ENCODE results near the gene DMRTC2. TPM values are rescaled to one million over a fixed set of nuclear protein-coding genes. Genes with fewer than 3 reads are reported as not detected.

The DMRTC2 gene
- polyA plus RNA-seq, 1 of the 3 experiments (the other 2 are of a cell fraction): not detected

DNA sequence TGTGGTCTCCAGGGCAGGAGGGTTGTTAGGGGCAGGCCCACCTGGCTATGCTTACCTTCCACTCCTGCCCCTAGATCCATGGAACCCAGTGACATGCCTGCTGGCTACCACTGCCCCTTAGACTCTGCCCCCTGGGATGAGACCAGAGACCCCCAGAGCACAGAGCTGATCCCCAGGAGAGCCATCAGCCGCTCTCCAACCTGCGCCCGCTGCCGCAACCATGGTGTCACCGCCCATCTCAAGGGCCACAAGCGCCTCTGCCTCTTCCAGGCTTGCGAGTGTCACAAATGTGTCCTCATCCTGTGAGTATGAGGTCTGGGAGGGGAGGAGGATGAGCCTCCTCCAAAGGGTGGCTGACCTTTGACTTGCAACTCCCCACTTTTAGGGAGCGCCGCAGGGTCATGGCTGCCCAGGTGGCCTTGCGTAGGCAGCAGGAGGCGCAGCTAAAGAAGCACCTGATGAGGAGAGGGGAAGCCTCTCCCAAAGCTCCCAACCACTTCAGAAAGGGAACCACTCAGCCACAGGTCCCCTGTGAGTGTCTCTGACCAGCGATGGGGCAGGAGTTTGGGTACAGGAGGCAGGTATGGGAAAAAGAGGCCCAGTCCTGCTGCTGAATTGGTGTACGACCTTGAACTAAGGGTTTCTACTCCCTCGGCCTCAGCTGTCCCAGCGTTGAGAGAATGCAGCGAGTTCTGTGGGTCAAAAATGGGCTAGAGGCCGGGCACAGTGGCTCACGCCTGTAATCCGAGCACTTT lies 2.7 kb downstream of the DMRTC2 start:
- Histone ChIP-seq H2AFZ (ENCODE audit: low read depth) (no peak overlapping the region), H3K27ac (ENCODE audit: low read depth in 2 of 2, low read length in 1 of 2) (no peak overlapping the region), H3K36me3 (replicated peaks in 1 of 2; ENCODE audit: control insufficient read depth in 1 of 2, insufficient read depth in 2 of 2, low read length in 1 of 2) (no peaks in the 10 kb centered on the region), H3K4me3 (ENCODE audit: low read depth in 2 of 2, low read length in 1 of 2) (no peak overlapping the region), H3K27me3 (ENCODE audit: insufficient read depth) (peaks cover 39% of the 10 kb centered on the region), H3K9ac (no peak overlapping the region), H3K4me2 (no peak overlapping the region), H3K4me1 (ENCODE audit: control insufficient read depth in 1 of 2, insufficient read depth in 2 of 2, low read depth in 1 of 2, low read length in 1 of 2) (no peaks in the 10 kb centered on the region), H3K9me2 (no peaks in the 10 kb centered on the region), H3F3A (replicated peaks; ENCODE audit: insufficient read depth) (no peaks in the 10 kb centered on the region), H4K20me1 (ENCODE audit: insufficient read depth) (no peaks in the 10 kb centered on the region), H3K9me3 (no peaks in the 10 kb centered on the region), H3K79me2 (ENCODE audit: insufficient read depth) (no peaks in the 10 kb centered on the region)
- DNase-seq: no peak
- WGBS (ENCODE audit: low lambda C conversion rate): 64% methylated on average over 19 of the region's 19 CpGs
- POLR2A ChIA-PET: no interaction called here
- no peak for TF ChIP-seq EP300 (IDR thresholded peaks at IDR 0.05; ENCODE audit: borderline replicate concordance in 1 of 2, low read depth in 1 of 2, low read length in 1 of 2)
- TF ChIP-seq, protein P1, sequence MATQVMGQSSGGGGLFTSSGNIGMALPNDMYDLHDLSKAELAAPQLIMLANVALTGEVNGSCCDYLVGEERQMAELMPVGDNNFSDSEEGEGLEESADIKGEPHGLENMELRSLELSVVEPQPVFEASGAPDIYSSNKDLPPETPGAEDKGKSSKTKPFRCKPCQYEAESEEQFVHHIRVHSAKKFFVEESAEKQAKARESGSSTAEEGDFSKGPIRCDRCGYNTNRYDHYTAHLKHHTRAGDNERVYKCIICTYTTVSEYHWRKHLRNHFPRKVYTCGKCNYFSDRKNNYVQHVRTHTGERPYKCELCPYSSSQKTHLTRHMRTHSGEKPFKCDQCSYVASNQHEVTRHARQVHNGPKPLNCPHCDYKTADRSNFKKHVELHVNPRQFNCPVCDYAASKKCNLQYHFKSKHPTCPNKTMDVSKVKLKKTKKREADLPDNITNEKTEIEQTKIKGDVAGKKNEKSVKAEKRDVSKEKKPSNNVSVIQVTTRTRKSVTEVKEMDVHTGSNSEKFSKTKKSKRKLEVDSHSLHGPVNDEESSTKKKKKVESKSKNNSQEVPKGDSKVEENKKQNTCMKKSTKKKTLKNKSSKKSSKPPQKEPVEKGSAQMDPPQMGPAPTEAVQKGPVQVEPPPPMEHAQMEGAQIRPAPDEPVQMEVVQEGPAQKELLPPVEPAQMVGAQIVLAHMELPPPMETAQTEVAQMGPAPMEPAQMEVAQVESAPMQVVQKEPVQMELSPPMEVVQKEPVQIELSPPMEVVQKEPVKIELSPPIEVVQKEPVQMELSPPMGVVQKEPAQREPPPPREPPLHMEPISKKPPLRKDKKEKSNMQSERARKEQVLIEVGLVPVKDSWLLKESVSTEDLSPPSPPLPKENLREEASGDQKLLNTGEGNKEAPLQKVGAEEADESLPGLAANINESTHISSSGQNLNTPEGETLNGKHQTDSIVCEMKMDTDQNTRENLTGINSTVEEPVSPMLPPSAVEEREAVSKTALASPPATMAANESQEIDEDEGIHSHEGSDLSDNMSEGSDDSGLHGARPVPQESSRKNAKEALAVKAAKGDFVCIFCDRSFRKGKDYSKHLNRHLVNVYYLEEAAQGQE (IDR thresholded peaks at IDR 0.05; ENCODE audit: low read depth, low read length): no peak
- CTCF ChIA-PET: interaction anchor here (0.9 to 1.5 kb wide), 3 partner anchors 12 to 52 kb away, joined by 3 read pairs; no protein-coding TSS in a partner anchor

DNA sequence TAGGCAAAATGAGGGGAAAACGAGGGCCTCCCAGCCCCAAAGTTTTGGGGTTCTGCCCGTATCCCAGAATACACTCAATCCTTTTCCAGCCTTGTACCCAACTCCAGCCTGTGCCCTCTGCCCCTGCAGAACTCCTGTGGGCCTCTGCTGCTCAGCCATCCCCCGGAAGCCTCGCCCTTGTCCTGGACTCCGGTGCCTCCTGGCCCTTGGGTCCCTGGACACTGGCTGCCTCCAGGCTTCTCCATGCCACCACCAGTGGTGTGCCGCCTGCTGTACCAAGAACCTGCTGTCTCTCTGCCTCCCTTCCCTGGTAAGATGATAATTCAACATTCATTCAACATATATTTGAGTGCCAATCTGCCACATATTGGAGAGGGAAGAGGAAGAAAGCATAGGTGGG lies 3.8 kb downstream of the DMRTC2 start:
- H3K27me3 ChIP-seq (ENCODE audit: insufficient read depth): peaks cover 51% of the 10 kb centered on the region
- CTCF ChIA-PET: interaction anchor here (1.5 to 5.5 kb wide), 2 partner anchors 12 to 28 kb away, joined by 3 to 34 read pairs; no protein-coding TSS in a partner anchor
- no peaks in the 10 kb centered on the region for H3K4me1 ChIP-seq (ENCODE audit: control insufficient read depth in 1 of 2, insufficient read depth in 2 of 2, low read depth in 1 of 2, low read length in 1 of 2)
- H3K27ac ChIP-seq (ENCODE audit: low read depth in 2 of 2, low read length in 1 of 2): no peak overlapping the region
- no peaks in the 10 kb centered on the region for H3K36me3 ChIP-seq (replicated peaks in 1 of 2; ENCODE audit: control insufficient read depth in 1 of 2, insufficient read depth in 2 of 2, low read length in 1 of 2)
- no peaks in the 10 kb centered on the region for H3K79me2 ChIP-seq (ENCODE audit: insufficient read depth)
- H3K4me2 ChIP-seq: no peak overlapping the region
- H4K20me1 ChIP-seq (ENCODE audit: insufficient read depth): no peaks in the 10 kb centered on the region
- no peak overlapping the region for H3K9ac ChIP-seq
- POLR2A ChIA-PET: no interaction called here
- no peaks in the 10 kb centered on the region for H3F3A ChIP-seq (replicated peaks; ENCODE audit: insufficient read depth)
- WGBS (ENCODE audit: low lambda C conversion rate): 25% methylated on average over 6 of the region's 6 CpGs
- H3K4me3 ChIP-seq (ENCODE audit: low read depth in 2 of 2, low read length in 1 of 2): no peak overlapping the region
- H3K9me2 ChIP-seq: no peaks in the 10 kb centered on the region
- H2AFZ ChIP-seq (ENCODE audit: low read depth): no peak overlapping the region
- no peak for DNase-seq
- H3K9me3 ChIP-seq: no peaks in the 10 kb centered on the region
- TF ChIP-seq JUND (IDR thresholded peaks at IDR 0.05): no peak
- TF ChIP-seq, protein P2, sequence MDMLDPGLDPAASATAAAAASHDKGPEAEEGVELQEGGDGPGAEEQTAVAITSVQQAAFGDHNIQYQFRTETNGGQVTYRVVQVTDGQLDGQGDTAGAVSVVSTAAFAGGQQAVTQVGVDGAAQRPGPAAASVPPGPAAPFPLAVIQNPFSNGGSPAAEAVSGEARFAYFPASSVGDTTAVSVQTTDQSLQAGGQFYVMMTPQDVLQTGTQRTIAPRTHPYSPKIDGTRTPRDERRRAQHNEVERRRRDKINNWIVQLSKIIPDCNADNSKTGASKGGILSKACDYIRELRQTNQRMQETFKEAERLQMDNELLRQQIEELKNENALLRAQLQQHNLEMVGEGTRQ (IDR thresholded peaks at IDR 0.05; ENCODE audit: borderline replicate concordance, low read depth, low read length): no peak
- TF ChIP-seq RXRA (IDR thresholded peaks at IDR 0.05; ENCODE audit: borderline replicate concordance, low read depth): no peak
- no peak for TF ChIP-seq FOXJ3 (CRISPR knock-in tag; IDR thresholded peaks at IDR 0.05)
- TF ChIP-seq, protein P3, sequence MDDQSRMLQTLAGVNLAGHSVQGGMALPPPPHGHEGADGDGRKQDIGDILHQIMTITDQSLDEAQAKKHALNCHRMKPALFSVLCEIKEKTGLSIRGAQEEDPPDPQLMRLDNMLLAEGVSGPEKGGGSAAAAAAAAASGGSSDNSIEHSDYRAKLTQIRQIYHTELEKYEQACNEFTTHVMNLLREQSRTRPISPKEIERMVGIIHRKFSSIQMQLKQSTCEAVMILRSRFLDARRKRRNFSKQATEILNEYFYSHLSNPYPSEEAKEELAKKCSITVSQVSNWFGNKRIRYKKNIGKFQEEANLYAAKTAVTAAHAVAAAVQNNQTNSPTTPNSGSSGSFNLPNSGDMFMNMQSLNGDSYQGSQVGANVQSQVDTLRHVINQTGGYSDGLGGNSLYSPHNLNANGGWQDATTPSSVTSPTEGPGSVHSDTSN (IDR thresholded peaks at IDR 0.05): no peak
- no peak for TF ChIP-seq TCF12 (IDR thresholded peaks at IDR 0.05)
- TF ChIP-seq, protein P4, sequence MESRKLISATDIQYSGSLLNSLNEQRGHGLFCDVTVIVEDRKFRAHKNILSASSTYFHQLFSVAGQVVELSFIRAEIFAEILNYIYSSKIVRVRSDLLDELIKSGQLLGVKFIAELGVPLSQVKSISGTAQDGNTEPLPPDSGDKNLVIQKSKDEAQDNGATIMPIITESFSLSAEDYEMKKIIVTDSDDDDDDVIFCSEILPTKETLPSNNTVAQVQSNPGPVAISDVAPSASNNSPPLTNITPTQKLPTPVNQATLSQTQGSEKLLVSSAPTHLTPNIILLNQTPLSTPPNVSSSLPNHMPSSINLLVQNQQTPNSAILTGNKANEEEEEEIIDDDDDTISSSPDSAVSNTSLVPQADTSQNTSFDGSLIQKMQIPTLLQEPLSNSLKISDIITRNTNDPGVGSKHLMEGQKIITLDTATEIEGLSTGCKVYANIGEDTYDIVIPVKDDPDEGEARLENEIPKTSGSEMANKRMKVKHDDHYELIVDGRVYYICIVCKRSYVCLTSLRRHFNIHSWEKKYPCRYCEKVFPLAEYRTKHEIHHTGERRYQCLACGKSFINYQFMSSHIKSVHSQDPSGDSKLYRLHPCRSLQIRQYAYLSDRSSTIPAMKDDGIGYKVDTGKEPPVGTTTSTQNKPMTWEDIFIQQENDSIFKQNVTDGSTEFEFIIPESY (IDR thresholded peaks at IDR 0.05; ENCODE audit: borderline replicate concordance, low read depth): no peak
- no peak for TF ChIP-seq ELF1 (IDR thresholded peaks at IDR 0.05)
- TF ChIP-seq CHD2 (IDR thresholded peaks at IDR 0.05; ENCODE audit: low read length, partially characterized antibody): no peak
- no peak for TF ChIP-seq NRF1 (IDR thresholded peaks at IDR 0.05; ENCODE audit: low read depth, low read length)
- TF ChIP-seq SIN3A (IDR thresholded peaks at IDR 0.05; ENCODE audit: borderline replicate concordance, low read depth, low read length): no peak
- TF ChIP-seq, protein P5, sequence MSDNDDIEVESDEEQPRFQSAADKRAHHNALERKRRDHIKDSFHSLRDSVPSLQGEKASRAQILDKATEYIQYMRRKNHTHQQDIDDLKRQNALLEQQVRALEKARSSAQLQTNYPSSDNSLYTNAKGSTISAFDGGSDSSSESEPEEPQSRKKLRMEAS (IDR thresholded peaks at IDR 0.05; ENCODE audit: low read depth): no peak
- no peak for TF ChIP-seq NFIC (IDR thresholded peaks at IDR 0.05; ENCODE audit: borderline replicate concordance)
- no peak for TF ChIP-seq GATA2 (CRISPR knock-in tag; IDR thresholded peaks at IDR 0.05)
- no peak for TF ChIP-seq MEF2A (IDR thresholded peaks at IDR 0.05; ENCODE audit: borderline replicate concordance, low read depth)

Measured in SK-N-SH (cell line).